Adrenal gland (tissue), 12 donors: Measurements from ENCODE around the gene UGT2A1. TPM values are rescaled to one million over a fixed set of nuclear protein-coding genes. Genes with fewer than 3 reads are reported as not detected.
"Not testable (repeated sequence)": the region's sequence is repeated elsewhere in the genome, so short reads cannot be mapped to it uniquely, and the experiment has no call there.

Experiments used
- DNase-seq, 7 donors: peaks; one replicate each; pipeline ENCODE4 v3.0.0-alpha.2; 2019 to 2020
- H3K27ac ChIP-seq, 5 donors: fragments of 200-600 bp; sonication (generic) in 4 of 5; 1 replicate in 3 of 5; 2 replicates in 2 of 5; pipeline versions ENCODE4 v1.5.1 to v1.8.0; 2016 to 2020; ENCODE audit warnings: mild to moderate bottlenecking in 1 of 5
- H3K27me3 ChIP-seq: fragments of 200-600 bp; 2 replicates; pipeline ENCODE4 v1.8.0; 2021
- H3K36me3 ChIP-seq, 2 donors: fragments of 200-600 bp; replicated peaks in 1 of 2; 1 replicate in 1 of 2; 2 replicates in 1 of 2; pipeline versions ENCODE4 v1.5.1 to v1.8.0; 2018 to 2022
- H3K4me1 ChIP-seq, 2 donors: fragments of 200-600 bp; replicated peaks in 1 of 2; 1 replicate in 1 of 2; 2 replicates in 1 of 2; pipeline versions ENCODE4 v1.5.1 to v1.8.0; 2018 to 2021
- H3K4me3 ChIP-seq, 4 donors: fragments of 200-600 bp; sonication (generic) in 3 of 4; one replicate each; pipeline ENCODE4 v1.5.1; 2016 to 2018
- H3K9me3 ChIP-seq, 3 donors: fragments of 200-600 bp; sonication (generic) in 1 of 3; replicated peaks in 1 of 3; 1 replicate in 2 of 3; 2 replicates in 1 of 3; pipeline versions ENCODE4 v1.5.1 to v1.8.0; 2016 to 2021
- CTCF ChIP-seq, 6 experiments: fragments of 450-650 bp in 4 of 6; fragments of 200-600 bp in 2 of 6; sonication (generic) in 1 of 6; IDR thresholded peaks; 1 replicate in 5 of 6; 2 replicates in 1 of 6; pipeline versions ENCODE4 v1.5.1 to v1.8.0; 2016 to 2021; ENCODE audit warnings: antibody characterized with exemption in 6 of 6, mild to moderate bottlenecking in 2 of 6, moderate library complexity in 1 of 6
- POLR2A ChIP-seq, 2 donors: fragments of 450-650 bp; IDR thresholded peaks; one replicate each; pipeline ENCODE4 v1.6.1; 2017; ENCODE audit warnings: antibody characterized with exemption in 2 of 2, mild to moderate bottlenecking in 2 of 2, moderate library complexity in 1 of 2
- WGBS, 4 donors: extraction: QIAGEN DNeasy Blood & Tissue Kit in 2 of 4; methylation state at CpG; one replicate each; pipeline versions ENCODE4 v1.1.5 to v1.1.7; 2013 to 2017; 5-methylcytosine and 5-hydroxymethylcytosine counted together
- intact Hi-C, 2 donors: fragments of 100-400 bp; cut with DNase I; formaldehyde crosslinking; loops; one replicate each; pipeline versions ENCODE4 v1.14.1 to v1.15.0; 2022 to 2023
- polyA plus RNA-seq, 3 donors: library from polyadenylated mRNA; stranded (reverse); fragments of 200-250 nt in 2 of 3; fragments of 350-450 nt in 1 of 3; fragmentation: Illumina TruSeq in 1 of 3; extraction: RNeasy Lipid Tissue Mini Kit (QIAGEN cat#74804) in 1 of 3; gene quantifications; one replicate each; pipeline ENCODE4 v1.2.3, GENCODE V29; 2013 to 2014
- total RNA-seq, 9 donors: library from RNA; depleted of rRNA in 4 of 9; stranded (reverse); fragments of >200 nt in 4 of 9; fragments of 120-200 nt in 1 of 9; fragmentation: NEBNext Ultra II Directional in 1 of 9; extraction: Animal tissue kit (Norgen Biotek cat#: 25700) in 1 of 9; gene quantifications; one replicate each; pipeline versions ENCODE4 v1.1.0 to v1.2.4, GENCODE V29; 2013 to 2023
- donor health status: healthy with polysubstance abuse.
- donor health status: Bipolar disorder and iron deficiency.
- donor health status: DM: yes; HTN: yes; CAD: no.
- donor health status: DM: no; HTN: no; CAD: no.
- donor health status: DM: no; HTN: no; CAD: no.
- donor health status: DM: yes; HTN: yes; CAD: no.

UGT2A1 gene
- total and polyA plus RNA-seq, 12 donors = 0.11 TPM; not detected in 11

GRCh38 chr4:69689599-69689998 lies 36.6 kb upstream of the UGT2A1 start:
- TF ChIP-seq POLR2A (IDR thresholded peaks at IDR 0.05) (no peak), CTCF (IDR thresholded peaks at IDR 0.05) (peak; percentile 42 to 78 (median 64))
- intact Hi-C loops = loop anchor here (5.0 kb wide), 1 partner anchor 193 kb away; no protein-coding TSS in a partner anchor

DNA sequence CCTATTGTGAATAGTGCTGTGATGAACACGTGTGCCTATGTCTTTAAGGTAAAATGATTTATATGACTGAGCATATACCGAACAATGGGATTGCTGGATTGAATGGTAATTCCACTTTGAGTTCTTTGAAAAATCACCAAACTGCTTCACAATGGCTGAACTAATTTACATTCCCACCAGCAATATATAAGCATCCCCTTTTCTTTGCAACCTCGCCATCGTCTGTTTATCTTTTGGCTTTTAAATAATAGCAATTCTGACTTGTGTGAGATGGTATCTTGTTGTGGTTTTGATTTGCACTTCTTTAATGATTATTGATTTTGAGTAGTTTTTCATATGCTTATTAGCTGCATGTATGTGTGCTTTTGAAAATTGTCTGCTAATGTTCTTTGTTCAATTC lies 31.8 kb upstream of the UGT2A1 start:
- no peak for DNase-seq
- H3K4me3 ChIP-seq = no peak overlapping the region
- intact Hi-C loops = loop anchor here (5.0 kb wide), 1 partner anchor 197 kb away; no protein-coding TSS in a partner anchor
- peaks cover 0 to 3% (median 0%) of the 10 kb centered on the region in 3 donors for H3K9me3 ChIP-seq
- 61 to 73% (median 65%) methylated on average over 4 of the region's 4 CpGs for WGBS, 4 donors
- no peak overlapping the region for H3K27ac ChIP-seq
- TF ChIP-seq POLR2A (IDR thresholded peaks at IDR 0.05) = no peak
- TF ChIP-seq CTCF (IDR thresholded peaks at IDR 0.05) = no peak
- no peaks in the 10 kb centered on the region for H3K36me3 ChIP-seq
- no peaks in the 10 kb centered on the region for H3K27me3 ChIP-seq
- H3K4me1 ChIP-seq = peaks cover 0 to 2% of the 10 kb centered on the region in 2 donors

More at GRCh38 chr4:69689599-69689998, 36.6 kb upstream of the UGT2A1 start:
- H3K4me1 ChIP-seq = peaks cover 0 to 3% of the 10 kb centered on the region in 2 donors
- H3K9me3 ChIP-seq = no peaks in the 10 kb centered on the region
- H3K27me3 ChIP-seq = no peaks in the 10 kb centered on the region
- H3K36me3 ChIP-seq = no peaks in the 10 kb centered on the region
- WGBS, 4 donors = 0 to 8% (median 3%) methylated on average over 1 of the region's 1 CpG
- peak in 1 of 7 donors; percentile 4 for DNase-seq
- no peak overlapping the region for H3K27ac ChIP-seq
- H3K4me3 ChIP-seq = no peak overlapping the region

- TF ChIP-seq CTCF (IDR thresholded peaks at IDR 0.05) (no peak), POLR2A (IDR thresholded peaks at IDR 0.05) (no peak)
- Histone ChIP-seq H3K4me3 (no peak overlapping the region), H3K4me1 (no peaks in the 10 kb centered on the region), H3K9me3 (no peaks in the 10 kb centered on the region), H3K27me3 (no peaks in the 10 kb centered on the region), H3K36me3 (no peaks in the 10 kb centered on the region), H3K27ac (no peak overlapping the region)
- no peak for DNase-seq
- intact Hi-C loops = no loop called here
Measured at GRCh38 chr4:69668680-69669079, 15.6 kb upstream of the UGT2A1 start.

DNA sequence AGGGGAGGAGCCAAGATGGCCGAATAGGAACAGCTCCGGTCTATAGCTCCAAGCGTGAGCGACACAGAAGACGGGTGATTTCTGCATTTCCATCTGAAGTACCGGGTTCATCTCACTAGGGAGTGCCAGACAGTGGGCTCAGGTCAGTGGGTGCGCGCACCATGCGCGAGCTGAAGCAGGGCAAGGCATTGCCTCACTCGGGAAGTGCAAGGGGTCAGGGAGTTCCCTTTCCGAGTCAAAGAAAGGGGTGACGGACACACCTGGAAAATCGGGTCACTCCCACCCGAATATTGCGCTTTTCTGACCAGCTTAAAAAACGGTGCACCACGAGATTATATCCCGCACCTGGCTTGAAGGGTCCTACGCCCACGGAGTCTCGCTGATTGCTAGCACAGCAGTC lies 11.0 kb upstream of the UGT2A1 start:
- DNase-seq, H3K27ac ChIP-seq, H3K9me3 ChIP-seq, H3K4me1 ChIP-seq, H3K4me3 ChIP-seq, H3K27me3 ChIP-seq, H3K36me3 ChIP-seq, intact Hi-C loops: not testable (repeated sequence)
- WGBS, 4 donors = 82 to 94% (median 88%) methylated on average over 20 to 22 of the region's 22 CpGs

GRCh38 chr4:69661130-69661803 lies 8.2 kb upstream of the UGT2A1 start:
- DNase-seq, H3K27me3 ChIP-seq, intact Hi-C loops, H3K9me3 ChIP-seq, H3K36me3 ChIP-seq, H3K4me1 ChIP-seq, H3K4me3 ChIP-seq, H3K27ac ChIP-seq: not testable (repeated sequence)
- WGBS, 4 donors = 56 to 84% (median 70%) methylated on average over 3 to 4 of the region's 4 CpGs
